H1 (cell line): ENCODE results near the gene GNAO1. TPM values are rescaled to one million over a fixed set of nuclear protein-coding genes. Genes with fewer than 3 reads are reported as not detected.

Experiments used
- BRCA1 ChIP-seq: IDR thresholded peaks from 2 replicates; pipeline ENCODE4 v1.6.1; 2012; ENCODE audit warnings: low read depth, low read length, improper control_type of control experiment
- CHD2 ChIP-seq: IDR thresholded peaks from 2 replicates; pipeline ENCODE4 v1.6.1; 2012; ENCODE audit warnings: low read length, improper control_type of control experiment
- EP300 ChIP-seq, 2 experiments: IDR thresholded peaks; 1 replicate in 1 of 2; 2 replicates in 1 of 2; pipeline ENCODE4 v1.6.1; 2011 to 2012; ENCODE audit warnings: low read depth in 2 of 2, low read length in 2 of 2, mild to moderate bottlenecking in 2 of 2, borderline replicate concordance in 1 of 2, inconsistent platforms in 1 of 2, moderate library complexity in 1 of 2
- HDAC6 ChIP-seq: IDR thresholded peaks from one replicate; pipeline ENCODE4 v1.7.1; 2012; ENCODE audit warnings: low read depth, mild to moderate bottlenecking, inconsistent platforms, low read length, moderate library complexity
- JUN ChIP-seq: IDR thresholded peaks from 2 replicates; pipeline ENCODE4 v1.6.1; 2011; ENCODE audit warnings: low read depth, mild to moderate bottlenecking, improper control_type of control experiment, low read length
- RAD21 ChIP-seq, 2 experiments: IDR thresholded peaks in 1 of 2; conservative IDR thresholded peaks in 1 of 2; 2 replicates each; pipeline ENCODE4 v1.6.1; 2011; ENCODE audit warnings: low read depth in 2 of 2, low read length in 2 of 2, improper control_type of control experiment in 1 of 2, inconsistent platforms in 1 of 2, mild to moderate bottlenecking in 1 of 2, moderate library complexity in 1 of 2
- polyA plus RNA-seq, 7 experiments: library from polyadenylated mRNA; depleted of rRNA in 3 of 7; stranded (reverse) in 5 of 7; unstranded in 2 of 7; fragments of >200 nt in 5 of 7; fragments of 200-250 nt in 2 of 7; gene quantifications; 1 replicate in 5 of 7; 2 replicates in 1 of 7; 4 replicates in 1 of 7; pipeline versions ENCODE4 v1.2.1 to v1.2.3, GENCODE V29; 2011 to 2013; ENCODE audit warnings: missing spikeins in 2 of 7, mixed read lengths in 2 of 7
- total RNA-seq: library from RNA; stranded (reverse); fragmentation: NEBNext Ultra II Directional; extraction: Animal tissue kit (Norgen Biotek cat#: 25700); gene quantifications from 2 replicates; pipeline ENCODE4 v1.2.1, GENCODE V29; 2021
- TF ChIP-seq, protein P1 (sequence below): IDR thresholded peaks from 2 replicates; pipeline ENCODE4 v1.6.1; 2012; ENCODE audit warnings: inconsistent platforms

The GNAO1 gene
- total and polyA plus RNA-seq, 2 of the 8 experiments (the other 6 are each of a cell fraction or from before 2014, with no cell fraction given) = 6.7 to 34.4 TPM

DNA sequence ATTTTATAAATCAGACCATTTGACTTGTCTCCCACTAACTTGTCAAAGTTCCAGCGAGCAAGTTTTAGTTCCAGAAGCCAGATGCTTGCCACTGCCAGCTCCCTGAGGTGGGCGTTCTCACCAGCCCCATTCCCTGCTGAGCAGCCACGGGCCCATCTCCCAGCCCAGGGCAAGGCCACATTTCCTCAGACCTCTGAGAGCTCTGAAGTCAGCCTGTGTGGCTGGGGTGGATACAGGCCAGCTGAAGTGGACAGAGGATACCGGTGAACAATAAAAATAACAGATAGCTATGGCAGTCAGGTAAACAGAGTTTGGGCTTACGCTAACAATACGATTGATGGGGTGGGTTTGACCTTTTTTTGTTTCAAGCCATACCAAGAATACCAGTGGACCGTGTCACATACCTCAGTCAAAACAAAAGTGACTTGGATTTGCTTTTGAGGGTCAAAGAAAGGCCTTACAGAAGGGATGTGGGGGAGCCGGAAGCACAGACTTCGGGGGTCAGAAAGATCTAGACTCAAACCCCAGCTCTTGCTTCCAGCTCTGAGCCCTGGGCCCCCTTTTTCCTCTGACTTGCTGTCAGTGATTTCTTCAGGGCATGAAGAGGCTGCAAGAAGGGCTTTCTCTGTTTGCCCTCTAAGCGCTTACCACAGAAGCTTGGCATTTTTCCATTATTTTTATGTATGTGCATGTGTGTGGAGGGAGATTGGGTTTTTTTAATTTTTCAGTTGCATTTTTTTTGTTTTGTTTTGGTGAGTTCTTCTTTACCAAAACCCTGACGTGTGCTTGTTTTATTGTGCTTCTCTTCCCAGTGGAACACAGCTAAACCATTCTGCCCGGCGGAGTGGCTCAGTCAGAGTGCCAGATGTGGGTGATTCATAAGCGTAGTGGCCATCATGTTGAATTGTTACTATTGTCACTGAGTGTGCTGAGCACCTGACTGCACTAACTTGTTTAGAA, 109.9 kb downstream of the GNAO1 start (continued):
- no peak for TF ChIP-seq BRCA1
- no peak for TF ChIP-seq EP300 (IDR thresholded peaks at IDR 0.05; ENCODE audit: borderline replicate concordance in 1 of 2, low read depth in 2 of 2, low read length in 2 of 2)
- no peak for TF ChIP-seq JUN
- TF ChIP-seq, protein P1, sequence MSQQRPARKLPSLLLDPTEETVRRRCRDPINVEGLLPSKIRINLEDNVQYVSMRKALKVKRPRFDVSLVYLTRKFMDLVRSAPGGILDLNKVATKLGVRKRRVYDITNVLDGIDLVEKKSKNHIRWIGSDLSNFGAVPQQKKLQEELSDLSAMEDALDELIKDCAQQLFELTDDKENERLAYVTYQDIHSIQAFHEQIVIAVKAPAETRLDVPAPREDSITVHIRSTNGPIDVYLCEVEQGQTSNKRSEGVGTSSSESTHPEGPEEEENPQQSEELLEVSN = no peak
- no peak for TF ChIP-seq CHD2
- no peak for TF ChIP-seq HDAC6
- no peak for TF ChIP-seq RAD21 (IDR thresholded peaks at IDR 0.05 in 1 of 2, conservative IDR thresholded peaks at IDR 0.05 in 1 of 2; ENCODE audit: low read depth in 2 of 2, low read length in 2 of 2)
